ENCODE measurements around the gene GRK1.

DNA sequence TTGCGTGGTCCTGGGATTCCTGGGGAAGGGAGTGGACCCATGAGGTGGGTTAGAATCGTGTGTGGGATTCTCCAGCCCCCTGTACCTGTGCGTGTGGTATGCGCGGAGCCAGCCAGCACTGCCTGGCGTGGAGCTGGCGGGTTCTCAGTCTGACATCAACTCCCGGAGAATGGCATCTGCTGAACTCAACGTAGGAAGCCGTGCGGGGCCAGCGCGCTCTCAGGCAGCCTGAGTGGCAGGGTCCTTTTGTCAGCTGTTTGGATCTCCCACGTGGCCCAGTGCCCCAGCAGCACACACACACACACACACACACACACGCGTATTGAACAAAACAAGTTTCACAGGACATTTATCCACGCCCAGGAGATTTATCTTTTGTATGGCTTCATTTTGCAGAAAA lies 37.2 kb upstream of the GRK1 start:
- TF ChIP-seq ZNF274 (IDR thresholded peaks at IDR 0.05; ENCODE audit: low read length) (no peak), ZNF274 (tag by site-specific recombination; IDR thresholded peaks at IDR 0.05; ENCODE audit: borderline replicate concordance) (no peak), ZNF132 (tag by site-specific recombination; IDR thresholded peaks at IDR 0.05; ENCODE audit: borderline replicate concordance) (no peak), ZNF707 (tag by site-specific recombination; IDR thresholded peaks at IDR 0.05) (no peak), ZNF133 (tag by site-specific recombination; IDR thresholded peaks at IDR 0.05) (no peak), ZNF223 (tag by site-specific recombination; IDR thresholded peaks at IDR 0.05) (no peak), MYNN (tag by site-specific recombination; IDR thresholded peaks at IDR 0.05; ENCODE audit: borderline replicate concordance) (no peak)
- TF ChIP-seq, protein P1, sequence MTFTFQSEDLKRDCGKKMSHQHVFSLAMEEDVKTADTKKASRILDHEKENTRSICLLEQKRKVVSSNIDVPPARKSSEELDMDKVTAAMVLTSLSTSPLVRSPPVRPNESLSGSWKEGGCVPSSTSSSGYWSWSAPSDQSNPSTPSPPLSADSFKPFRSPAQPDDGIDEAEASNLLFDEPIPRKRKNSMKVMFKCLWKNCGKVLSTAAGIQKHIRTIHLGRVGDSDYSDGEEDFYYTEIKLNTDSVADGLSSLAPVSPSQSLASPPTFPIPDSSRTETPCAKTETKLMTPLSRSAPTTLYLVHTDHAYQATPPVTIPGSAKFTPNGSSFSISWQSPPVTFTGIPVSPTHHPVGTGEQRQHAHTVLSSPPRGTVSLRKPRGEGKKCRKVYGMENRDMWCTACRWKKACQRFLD (tag by site-specific recombination; IDR thresholded peaks at IDR 0.05) = no peak
- TF ChIP-seq, protein P2, sequence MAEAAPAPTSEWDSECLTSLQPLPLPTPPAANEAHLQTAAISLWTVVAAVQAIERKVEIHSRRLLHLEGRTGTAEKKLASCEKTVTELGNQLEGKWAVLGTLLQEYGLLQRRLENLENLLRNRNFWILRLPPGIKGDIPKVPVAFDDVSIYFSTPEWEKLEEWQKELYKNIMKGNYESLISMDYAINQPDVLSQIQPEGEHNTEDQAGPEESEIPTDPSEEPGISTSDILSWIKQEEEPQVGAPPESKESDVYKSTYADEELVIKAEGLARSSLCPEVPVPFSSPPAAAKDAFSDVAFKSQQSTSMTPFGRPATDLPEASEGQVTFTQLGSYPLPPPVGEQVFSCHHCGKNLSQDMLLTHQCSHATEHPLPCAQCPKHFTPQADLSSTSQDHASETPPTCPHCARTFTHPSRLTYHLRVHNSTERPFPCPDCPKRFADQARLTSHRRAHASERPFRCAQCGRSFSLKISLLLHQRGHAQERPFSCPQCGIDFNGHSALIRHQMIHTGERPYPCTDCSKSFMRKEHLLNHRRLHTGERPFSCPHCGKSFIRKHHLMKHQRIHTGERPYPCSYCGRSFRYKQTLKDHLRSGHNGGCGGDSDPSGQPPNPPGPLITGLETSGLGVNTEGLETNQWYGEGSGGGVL (tag by site-specific recombination; IDR thresholded peaks at IDR 0.05) = no peak
- TF ChIP-seq, protein P3, sequence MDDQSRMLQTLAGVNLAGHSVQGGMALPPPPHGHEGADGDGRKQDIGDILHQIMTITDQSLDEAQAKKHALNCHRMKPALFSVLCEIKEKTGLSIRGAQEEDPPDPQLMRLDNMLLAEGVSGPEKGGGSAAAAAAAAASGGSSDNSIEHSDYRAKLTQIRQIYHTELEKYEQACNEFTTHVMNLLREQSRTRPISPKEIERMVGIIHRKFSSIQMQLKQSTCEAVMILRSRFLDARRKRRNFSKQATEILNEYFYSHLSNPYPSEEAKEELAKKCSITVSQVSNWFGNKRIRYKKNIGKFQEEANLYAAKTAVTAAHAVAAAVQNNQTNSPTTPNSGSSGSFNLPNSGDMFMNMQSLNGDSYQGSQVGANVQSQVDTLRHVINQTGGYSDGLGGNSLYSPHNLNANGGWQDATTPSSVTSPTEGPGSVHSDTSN (CRISPR knock-in tag; IDR thresholded peaks at IDR 0.05) = no peak
- TF ChIP-seq, protein P4, sequence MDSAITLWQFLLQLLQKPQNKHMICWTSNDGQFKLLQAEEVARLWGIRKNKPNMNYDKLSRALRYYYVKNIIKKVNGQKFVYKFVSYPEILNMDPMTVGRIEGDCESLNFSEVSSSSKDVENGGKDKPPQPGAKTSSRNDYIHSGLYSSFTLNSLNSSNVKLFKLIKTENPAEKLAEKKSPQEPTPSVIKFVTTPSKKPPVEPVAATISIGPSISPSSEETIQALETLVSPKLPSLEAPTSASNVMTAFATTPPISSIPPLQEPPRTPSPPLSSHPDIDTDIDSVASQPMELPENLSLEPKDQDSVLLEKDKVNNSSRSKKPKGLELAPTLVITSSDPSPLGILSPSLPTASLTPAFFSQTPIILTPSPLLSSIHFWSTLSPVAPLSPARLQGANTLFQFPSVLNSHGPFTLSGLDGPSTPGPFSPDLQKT (IDR thresholded peaks at IDR 0.05; ENCODE audit: borderline replicate concordance, low read depth, low read length) = no peak

Data from HEK293 (cell line).